ENCODE measurements around the gene FAM81B. TPM values are rescaled to one million over a fixed set of nuclear protein-coding genes. Genes with fewer than 3 reads are reported as not detected.

Gene FAM81B
- total RNA-seq, 4 donors from 2014 or later: not detected

- TF ChIP-seq CTCF (IDR thresholded peaks at IDR 0.05; ENCODE audit: low read depth): no peak
Observed at GRCh38 chr5:95445995-95446394, 54.8 kb downstream of the FAM81B start.

GRCh38 chr5:95446560-95447221, 55.5 kb downstream of the FAM81B start:
- no peak for TF ChIP-seq CTCF (IDR thresholded peaks at IDR 0.05; ENCODE audit: low read depth)

- TF ChIP-seq CTCF (IDR thresholded peaks at IDR 0.05; ENCODE audit: low read depth): no peak
Observed at GRCh38 chr5:95447961-95448360, 56.8 kb downstream of the FAM81B start.

GRCh38 chr5:95448789-95449188, 57.6 kb downstream of the FAM81B start:
- no peak for TF ChIP-seq CTCF (IDR thresholded peaks at IDR 0.05; ENCODE audit: low read depth)

GRCh38 chr5:95449460-95449859, 58.3 kb downstream of the FAM81B start:
- no peak for TF ChIP-seq CTCF (IDR thresholded peaks at IDR 0.05; ENCODE audit: low read depth)

GRCh38 chr5:95454536-95454935, 63.4 kb downstream of the FAM81B start:
- TF ChIP-seq CTCF (IDR thresholded peaks at IDR 0.05; ENCODE audit: low read depth): no peak

- no peak for TF ChIP-seq CTCF (IDR thresholded peaks at IDR 0.05; ENCODE audit: low read depth)
Observed at GRCh38 chr5:95460665-95461064, 69.5 kb downstream of the FAM81B start.

All from subcutaneous adipose tissue (tissue), 4 donors.